Head of caudate nucleus (tissue), 42 donors: ENCODE measurements around the gene TNFRSF14.
"Not testable (repeated sequence)": the region's sequence is repeated elsewhere in the genome, so short reads cannot be mapped to it uniquely, and the experiment has no call there.

Experiments
- DNase-seq, 42 donors: peaks; one replicate each; pipeline versions ENCODE4 v3.0.0 to v3.0.0-alpha.2; 2020 to 2021; ENCODE audit warnings: mixed read lengths in 7 of 42
- intact Hi-C: fragments of 100-400 bp; cut with DNase I; formaldehyde crosslinking; loops from one replicate; pipeline ENCODE4 v1.15.0; 2022

The TNFRSF14 gene

DNA sequence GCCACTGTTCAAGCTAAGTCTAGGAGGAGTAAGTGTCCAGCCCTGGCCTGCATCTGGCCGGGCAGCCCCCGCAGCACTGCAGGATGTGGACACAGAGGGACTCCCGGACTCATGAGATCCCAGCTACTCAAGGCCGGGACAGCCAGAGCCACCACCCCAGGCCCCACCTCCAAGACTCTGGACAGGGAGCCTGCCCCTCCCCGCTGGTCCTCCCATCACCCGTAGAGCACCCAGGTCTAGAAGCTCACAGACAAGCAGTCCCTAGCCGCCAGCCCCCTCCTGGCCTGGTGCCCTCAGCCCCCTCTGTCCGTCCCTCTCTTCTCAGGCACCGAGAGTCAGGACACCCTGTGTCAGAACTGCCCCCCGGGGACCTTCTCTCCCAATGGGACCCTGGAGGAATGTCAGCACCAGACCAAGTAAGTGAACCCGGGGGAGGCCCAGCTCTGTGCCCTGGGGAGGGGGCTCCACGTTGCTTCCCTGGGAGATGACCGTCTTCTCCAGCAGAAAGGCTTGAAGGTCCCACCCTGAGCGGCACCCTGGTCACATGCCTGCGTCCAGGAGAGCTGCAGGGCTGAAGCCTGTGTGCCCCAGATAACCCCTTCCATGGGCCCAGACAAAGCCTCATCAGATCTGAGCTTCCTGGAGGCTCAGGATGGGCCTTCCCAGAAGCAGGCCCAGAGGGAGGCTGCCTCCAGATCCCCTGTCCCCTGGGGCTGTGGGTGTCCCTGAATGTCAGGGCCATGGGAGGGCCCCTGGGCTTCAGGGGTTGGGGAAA, 4.3 kb downstream of the TNFRSF14 start:
- peak in 1 of 42 donors; percentile 16 for DNase-seq
- intact Hi-C loops: no loop called here

DNA sequence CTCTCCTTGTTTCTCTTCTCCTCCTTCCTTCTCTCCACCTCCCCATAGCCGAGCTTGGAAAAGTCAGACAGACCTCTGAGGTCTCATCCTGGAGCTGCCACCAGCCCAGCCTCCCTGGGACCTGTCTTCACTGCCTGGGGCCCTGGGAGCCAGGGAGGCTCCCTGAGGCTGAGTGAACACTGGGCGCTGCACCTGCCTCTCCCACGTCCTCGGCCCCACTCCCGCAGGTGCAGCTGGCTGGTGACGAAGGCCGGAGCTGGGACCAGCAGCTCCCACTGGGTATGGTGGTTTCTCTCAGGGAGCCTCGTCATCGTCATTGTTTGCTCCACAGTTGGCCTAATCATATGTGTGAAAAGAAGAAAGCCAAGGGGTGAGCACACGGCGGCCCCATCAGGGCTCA, 5.3 kb downstream of the TNFRSF14 start:
- DNase-seq: no peak
- intact Hi-C loops: no loop called here

DNA sequence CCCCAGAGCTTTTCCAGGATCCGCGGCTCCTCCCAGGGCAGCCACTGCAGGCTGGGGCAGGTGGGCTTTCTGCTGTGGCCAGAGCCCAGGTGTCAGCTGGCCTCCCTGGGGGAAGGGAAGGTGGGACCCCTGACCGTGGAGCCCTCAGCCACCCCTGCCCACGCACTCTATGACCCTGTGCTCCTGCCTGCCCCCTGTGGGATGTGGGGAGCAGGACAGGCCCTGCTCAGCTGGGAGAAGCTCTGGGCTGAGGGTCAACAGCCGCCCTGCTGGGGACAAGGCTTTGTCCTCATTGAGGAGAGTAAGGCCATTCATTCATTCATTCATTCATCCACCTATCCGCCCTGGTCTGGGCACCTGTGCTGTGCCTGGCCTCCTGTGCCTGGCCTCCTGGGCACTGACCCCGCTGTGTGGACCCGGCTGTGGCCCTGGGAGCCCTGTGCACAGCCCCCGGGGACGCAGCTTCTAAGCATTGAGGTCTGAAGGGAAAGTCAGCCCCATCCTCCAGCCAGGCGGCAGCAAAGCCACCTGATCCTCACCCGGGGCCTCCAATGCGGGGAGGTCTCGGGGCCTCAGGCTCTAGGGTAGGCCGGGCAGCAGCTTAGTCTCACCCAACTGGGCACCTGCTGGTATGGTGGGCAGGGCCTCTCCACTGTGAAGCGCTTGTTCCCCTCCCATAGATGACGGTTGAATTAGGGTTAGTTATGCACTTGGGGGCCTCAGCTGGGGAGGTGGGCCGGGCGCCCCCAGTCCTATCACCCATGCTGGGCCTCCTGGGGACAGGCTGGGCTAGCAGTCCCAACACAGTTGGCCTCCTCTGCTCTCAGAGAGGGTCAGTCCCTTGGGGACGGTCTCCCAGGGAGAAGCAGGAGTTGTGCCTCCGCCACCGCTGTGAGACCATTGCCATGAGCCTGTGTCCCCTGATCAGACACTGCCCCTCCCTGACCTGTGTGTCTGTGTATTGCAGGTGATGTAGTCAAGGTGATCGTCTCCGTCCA, 6.0 kb downstream of the TNFRSF14 start:
- intact Hi-C loops: no loop called here
- DNase-seq: no peak

GRCh38 chr1:2563205-2563604, 7.0 kb downstream of the TNFRSF14 start:
- intact Hi-C loops: no loop called here
- no peak for DNase-seq

DNA sequence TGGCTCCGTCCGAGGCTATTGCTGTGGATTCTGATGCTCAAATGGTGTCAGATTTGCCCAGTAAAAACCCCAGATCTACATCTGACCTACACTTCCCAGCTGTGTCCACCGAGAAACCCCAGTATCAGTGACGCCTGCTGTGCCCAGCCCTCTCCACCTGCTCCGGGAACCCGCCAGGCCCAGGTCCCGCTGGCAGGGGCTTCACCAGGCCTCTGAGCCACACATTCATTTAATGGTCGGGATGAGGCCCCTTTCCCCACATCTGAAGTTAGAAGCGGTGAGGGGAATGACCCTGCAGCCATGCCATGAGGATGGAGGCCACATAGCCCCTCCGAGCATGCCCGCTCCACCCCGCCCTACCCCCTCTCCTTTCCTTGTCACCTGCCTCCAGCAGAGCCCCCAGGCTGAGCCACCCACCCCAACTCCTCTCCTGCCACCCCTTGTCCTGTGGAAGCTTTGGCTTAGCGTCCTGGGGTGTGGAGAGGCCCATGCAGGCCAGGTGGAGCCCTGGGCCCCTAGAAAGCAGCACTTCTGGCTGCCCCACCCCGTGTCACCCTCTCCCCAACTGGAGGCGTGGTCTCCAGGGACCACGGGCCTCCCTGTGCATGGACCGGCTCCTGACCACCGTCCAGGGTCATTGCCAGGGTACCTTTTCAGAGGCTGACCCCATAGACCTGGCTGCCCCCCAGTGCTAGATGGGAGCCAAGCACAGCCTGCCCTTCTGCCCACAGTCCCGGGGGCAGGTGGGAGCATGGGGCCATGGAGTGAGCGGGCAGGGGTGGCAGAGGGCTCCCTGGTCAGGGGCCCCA, 8.0 kb downstream of the TNFRSF14 start:
- peak in 1 of 42 donors; percentile 14 for DNase-seq

GRCh38 chr1:2564815-2565374, 8.7 kb downstream of the TNFRSF14 start:
- intact Hi-C loops: no loop called here

More for the DNA sequence above, 8.0 kb downstream of the TNFRSF14 start:
- intact Hi-C loops: no loop called here

DNA sequence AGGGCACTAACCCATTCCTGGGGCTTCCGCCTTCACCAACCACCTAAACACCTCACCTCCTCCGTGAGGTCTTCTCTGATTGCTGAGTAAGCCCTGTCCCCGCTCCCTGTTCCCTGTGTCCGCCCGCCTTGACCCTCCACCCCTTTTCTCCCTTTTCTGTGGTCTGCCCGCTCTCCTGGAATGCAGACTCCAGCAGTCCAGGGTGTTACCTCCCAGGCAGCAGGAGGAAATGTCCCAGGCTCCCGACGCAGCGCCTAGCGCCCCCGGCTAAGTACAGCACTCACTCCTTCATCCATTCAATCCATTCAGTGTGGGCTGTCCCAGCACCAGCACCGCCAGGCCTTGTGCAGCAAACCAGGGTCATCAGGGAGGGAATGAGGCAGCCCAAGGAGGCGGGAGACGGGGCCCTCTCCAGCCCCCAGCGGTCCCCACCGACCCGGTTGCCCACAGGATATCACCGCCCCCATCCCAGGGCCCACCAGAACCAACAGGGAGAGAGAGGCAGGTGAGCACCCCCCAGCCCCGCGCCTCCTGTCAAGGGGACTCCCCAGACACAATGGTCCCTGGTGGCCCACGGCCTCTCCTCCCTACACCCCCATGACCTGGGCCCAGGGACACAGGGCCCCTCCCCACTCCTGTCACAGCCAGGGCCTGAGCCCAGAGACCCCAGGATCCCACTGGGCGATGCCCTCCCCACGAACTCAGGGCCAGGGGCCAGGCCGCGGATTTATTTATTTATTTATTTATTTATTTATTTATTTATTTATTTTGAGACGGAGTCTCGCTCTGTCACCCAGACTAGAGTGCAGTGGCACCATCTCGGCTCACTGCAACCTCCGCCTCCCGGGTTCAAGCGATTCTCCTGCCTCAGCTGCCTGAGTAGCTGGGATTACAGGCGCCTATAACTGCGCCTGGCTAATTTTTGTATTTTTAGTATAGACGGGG, 10.2 kb downstream of the TNFRSF14 start:
- DNase-seq: no peak
- intact Hi-C loops: no loop called here

More at GRCh38 chr1:2564815-2565374, 8.7 kb downstream of the TNFRSF14 start:
- no peak for DNase-seq

- intact Hi-C loops: no loop called here
- DNase-seq: no peak
Observed at GRCh38 chr1:2567083-2567679, 11.0 kb downstream of the TNFRSF14 start.

- intact Hi-C loops, DNase-seq: not testable (repeated sequence)
Observed at GRCh38 chr1:2568187-2568816, 12.1 kb downstream of the TNFRSF14 start.

- DNase-seq: no peak
- intact Hi-C loops: no loop called here
Observed at GRCh38 chr1:2569060-2569459, 12.9 kb downstream of the TNFRSF14 start.

DNA sequence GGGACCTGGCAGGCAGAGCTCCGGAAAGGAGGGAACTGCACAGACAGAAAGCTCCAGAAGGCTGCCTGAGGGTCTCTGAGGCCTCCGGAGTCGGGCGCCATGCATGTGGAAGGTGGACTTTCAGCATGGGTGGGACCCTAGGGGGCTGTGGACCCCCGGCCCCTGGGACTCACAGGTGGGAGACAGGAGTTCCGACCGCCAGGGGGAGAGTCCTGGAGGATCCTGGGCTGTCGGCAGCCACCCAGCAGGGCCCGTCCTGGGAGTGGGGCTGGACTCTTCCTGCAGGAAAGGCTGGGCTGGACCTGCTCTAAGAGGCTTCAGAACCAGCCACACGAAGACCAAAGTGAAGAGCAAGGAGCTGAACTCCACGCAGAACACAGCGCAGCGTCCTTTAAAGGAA, 13.5 kb downstream of the TNFRSF14 start:
- intact Hi-C loops, DNase-seq: not testable (repeated sequence)

- intact Hi-C loops: no loop called here
- DNase-seq: no peak
Observed at GRCh38 chr1:2570332-2570731, 14.2 kb downstream of the TNFRSF14 start.

DNA sequence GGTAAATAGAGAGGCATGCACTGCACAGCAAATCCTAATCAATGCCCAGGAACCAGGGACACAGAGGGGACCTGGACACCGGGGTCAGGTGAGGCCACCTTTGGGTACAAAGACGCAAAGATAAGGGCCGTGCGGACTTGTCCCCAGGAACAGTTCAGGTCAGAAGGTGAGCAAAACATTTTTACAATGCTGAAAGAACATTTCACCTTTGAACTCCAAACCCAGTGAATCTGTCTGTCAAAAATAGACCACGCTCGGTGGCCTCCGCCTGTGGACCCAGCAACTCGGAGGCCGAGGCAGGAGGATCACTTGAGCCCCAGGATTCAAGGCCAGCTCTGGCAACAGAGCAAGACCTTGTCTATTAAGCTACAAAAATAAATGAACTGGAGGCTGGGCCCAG, 15.2 kb downstream of the TNFRSF14 start:
- intact Hi-C loops: no loop called here
- no peak for DNase-seq

- intact Hi-C loops: no loop called here
- no peak for DNase-seq
Observed at GRCh38 chr1:2573250-2573920, 17.2 kb downstream of the TNFRSF14 start.

DNA sequence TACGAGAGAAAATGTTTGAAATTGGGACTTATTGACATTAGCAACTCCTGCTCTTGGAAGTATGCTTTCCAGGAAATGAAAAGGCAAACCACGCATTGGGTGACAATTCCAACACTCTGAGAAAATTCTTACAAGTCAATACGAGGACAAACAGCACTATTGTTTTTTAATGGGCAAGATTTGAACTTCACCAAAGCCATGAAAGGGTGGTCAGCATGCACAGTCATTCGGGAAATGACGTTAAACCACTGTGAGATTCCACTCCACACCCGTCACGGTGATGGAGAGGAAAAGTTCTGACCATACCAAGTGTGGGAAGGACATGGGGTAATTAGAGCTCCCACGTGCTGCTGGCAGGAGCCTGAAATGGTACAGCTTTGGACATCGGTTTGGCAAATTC, 18.2 kb downstream of the TNFRSF14 start:
- intact Hi-C loops: no loop called here

More for the DNA sequence above, 18.2 kb downstream of the TNFRSF14 start:
- no peak for DNase-seq
